HUDEP-2 (cell line): ENCODE data around the gene BCAS2.
A peak's percentile ranks its signal among the peaks of the same experiment; 100 is the strongest.

Experiments
- DNase-seq, 76 experiments: peaks; one replicate each; lab custom pipeline; 2025; ENCODE audit not compliant: unreplicated experiment in 76 of 76; lab: John Stamatoyannopoulos, UW

Gene BCAS2

GRCh38 chr1:114561333-114561732 lies 20.1 kb downstream of the BCAS2 start:
- DNase-seq: no peak

- no peak for DNase-seq
Observed at GRCh38 chr1:114559356-114559755, 22.1 kb downstream of the BCAS2 start.

- DNase-seq: peak in 15 of 76 experiments; percentile 2 to 49 (median 12)
Observed at GRCh38 chr1:114558544-114558943, 22.9 kb downstream of the BCAS2 start.

GRCh38 chr1:114554577-114554976 lies 26.8 kb downstream of the BCAS2 start:
- no peak for DNase-seq

- DNase-seq: no peak
Observed at GRCh38 chr1:114552106-114552639, 29.2 kb downstream of the BCAS2 start.

- no peak for DNase-seq
Observed at GRCh38 chr1:114551400-114551799, 30.0 kb downstream of the BCAS2 start.

GRCh38 chr1:114550336-114550735 lies 31.1 kb downstream of the BCAS2 start:
- no peak for DNase-seq

- no peak for DNase-seq
Observed at GRCh38 chr1:114549137-114549536, 32.3 kb downstream of the BCAS2 start.

- no peak for DNase-seq
Observed at GRCh38 chr1:114547076-114547475, 34.3 kb downstream of the BCAS2 start.

GRCh38 chr1:114545796-114546195 lies 35.6 kb downstream of the BCAS2 start:
- no peak for DNase-seq

GRCh38 chr1:114545315-114545714 lies 36.1 kb downstream of the BCAS2 start:
- DNase-seq: no peak

- no peak for DNase-seq
Observed at GRCh38 chr1:114540821-114541220, 40.6 kb downstream of the BCAS2 start.

- no peak for DNase-seq
Observed at GRCh38 chr1:114540272-114540671, 41.1 kb downstream of the BCAS2 start.

GRCh38 chr1:114536043-114536442 lies 45.4 kb downstream of the BCAS2 start:
- no peak for DNase-seq

GRCh38 chr1:114535401-114535800 lies 46.0 kb downstream of the BCAS2 start:
- no peak for DNase-seq

- DNase-seq: no peak
Observed at GRCh38 chr1:114531094-114531493, 50.3 kb downstream of the BCAS2 start.

- no peak for DNase-seq
Observed at GRCh38 chr1:114530224-114530623, 51.2 kb downstream of the BCAS2 start.

GRCh38 chr1:114524944-114525343 lies 56.5 kb downstream of the BCAS2 start:
- DNase-seq: no peak

GRCh38 chr1:114522264-114522575 lies 59.2 kb downstream of the BCAS2 start:
- DNase-seq: no peak

- peak in 3 of 76 experiments; percentile 6 to 34 (median 9) for DNase-seq
Observed at GRCh38 chr1:114521396-114522263, 59.8 kb downstream of the BCAS2 start.
